ACHN (cell line): ENCODE measurements around the gene SCAF1.

Source experiments
- DNase-seq: peaks from one replicate; pipeline ENCODE4 v3.0.0-alpha.2; 2015
- in situ Hi-C: cut with HindIII; loops from 2 replicates; pipeline ENCODE4 v1.10.0; 2017; ENCODE audit warnings: low sequenced_read_pairs, low pct_ligation_motif_present, low pct_unique_long_range_greater_than_20kb

SCAF1 gene

GRCh38 chr19:49637821-49638738 is 3.9 kb upstream of the SCAF1 start:
- DNase-seq: peak; percentile 77
- in situ Hi-C loops: no loop called here

GRCh38 chr19:49639401-49640112 is 2.5 kb upstream of the SCAF1 start:
- in situ Hi-C loops: no loop called here
- peak; percentile 20 for DNase-seq

- in situ Hi-C loops: no loop called here
- DNase-seq: peak; percentile 99
Observed at GRCh38 chr19:49640113-49640898, 1.7 kb upstream of the SCAF1 start, which contains the start of gene RRAS. Gene RRAS (minus strand): TSS chr19:49640143. CDS start chr19:49640098, 45 bp downstream.

- no peak for DNase-seq
- in situ Hi-C loops: no loop called here
Observed at GRCh38 chr19:49642492-49643035, 555 bp downstream of the SCAF1 start.

- DNase-seq: no peak
- in situ Hi-C loops: no loop called here
Observed at GRCh38 chr19:49643466-49643865, 1.5 kb downstream of the SCAF1 start.

GRCh38 chr19:49645592-49645991 is 3.6 kb downstream of the SCAF1 start:
- in situ Hi-C loops: no loop called here
- no peak for DNase-seq

GRCh38 chr19:49645995-49646394 is 4.0 kb downstream of the SCAF1 start:
- in situ Hi-C loops: no loop called here
- no peak for DNase-seq

GRCh38 chr19:49646586-49646985 is 4.6 kb downstream of the SCAF1 start:
- in situ Hi-C loops: no loop called here
- DNase-seq: no peak

GRCh38 chr19:49651029-49651819 is 9.2 kb downstream of the SCAF1 start:
- no peak for DNase-seq
- in situ Hi-C loops: no loop called here

GRCh38 chr19:49651820-49652550 is 10.0 kb downstream of the SCAF1 start:
- in situ Hi-C loops: no loop called here
- DNase-seq: no peak

- in situ Hi-C loops: no loop called here
- no peak for DNase-seq
Observed at GRCh38 chr19:49652551-49653465, 10.8 kb downstream of the SCAF1 start.

- in situ Hi-C loops: no loop called here
Observed at GRCh38 chr19:49653466-49653806, 11.4 kb downstream of the SCAF1 start.

GRCh38 chr19:49654581-49654980 is 12.6 kb downstream of the SCAF1 start:
- DNase-seq: no peak
- in situ Hi-C loops: no loop called here

More at GRCh38 chr19:49653466-49653806, 11.4 kb downstream of the SCAF1 start:
- DNase-seq: no peak

GRCh38 chr19:49655570-49656455 is 13.8 kb downstream of the SCAF1 start:
- in situ Hi-C loops: no loop called here
- no peak for DNase-seq

- in situ Hi-C loops: no loop called here
- DNase-seq: no peak
Observed at GRCh38 chr19:49656456-49657109, 14.6 kb downstream of the SCAF1 start.
